Omental fat pad (tissue), 4 donors: ENCODE data around the gene CLTCL1. TPM values are rescaled to one million over a fixed set of nuclear protein-coding genes. Genes with fewer than 3 reads are reported as not detected.
"Not testable (repeated sequence)": the region's sequence is repeated elsewhere in the genome, so short reads cannot be mapped to it uniquely, and the experiment has no call there.

Source experiments
- ATAC-seq: fragments of 150-250 bp; one replicate; pipeline ENCODE4 v1.9.1; 2016; ENCODE audit warnings: mild to moderate bottlenecking, moderate library complexity; ENCODE audit not compliant: low FRiP score
- DNase-seq: peaks from one replicate; pipeline ENCODE4 v3.0.0-alpha.2; 2019; ENCODE audit warnings: low spot score
- CTCF ChIP-seq, 3 donors: fragments of 450-650 bp; IDR thresholded peaks; one replicate each; pipeline ENCODE4 v1.5.1; 2016 to 2017; ENCODE audit warnings: antibody characterized with exemption in 3 of 3, mild to moderate bottlenecking in 3 of 3, moderate library complexity in 2 of 3
- total RNA-seq, 4 donors: library from RNA; depleted of rRNA; stranded (reverse); fragments of >200 nt; gene quantifications; one replicate each; pipeline ENCODE4 v1.1.0, GENCODE V29; 2016

Gene CLTCL1
- total RNA-seq, 4 donors from 2014 or later = 5.0 to 14.3 (median 5.9) TPM

GRCh38 chr22:19260804-19261203 lies 30.7 kb downstream of the CLTCL1 start:
- DNase-seq (no peak), ATAC-seq (no peak)
- TF ChIP-seq CTCF (IDR thresholded peaks at IDR 0.05) = no peak

- DNase-seq = no peak
- ATAC-seq = no peak
- TF ChIP-seq CTCF (IDR thresholded peaks at IDR 0.05) = no peak
Observed at GRCh38 chr22:19260194-19260593, 31.3 kb downstream of the CLTCL1 start.

- DNase-seq, ATAC-seq: not testable (repeated sequence)
Observed at GRCh38 chr22:19258968-19259288, 32.6 kb downstream of the CLTCL1 start.

GRCh38 chr22:19258371-19258770 lies 33.1 kb downstream of the CLTCL1 start:
- no peak for TF ChIP-seq CTCF (IDR thresholded peaks at IDR 0.05)
- ATAC-seq (no peak), DNase-seq (no peak)

GRCh38 chr22:19256362-19256761 lies 35.2 kb downstream of the CLTCL1 start:
- ATAC-seq, DNase-seq: not testable (repeated sequence)

- TF ChIP-seq CTCF (IDR thresholded peaks at IDR 0.05) = no peak
- ATAC-seq (no peak), DNase-seq (no peak)
Observed at GRCh38 chr22:19253143-19253542, 38.4 kb downstream of the CLTCL1 start.

- no peak for DNase-seq
- ATAC-seq = no peak
- TF ChIP-seq CTCF (IDR thresholded peaks at IDR 0.05) = no peak
Observed at GRCh38 chr22:19244600-19245352, 46.7 kb downstream of the CLTCL1 start.

GRCh38 chr22:19242699-19243098 lies 48.8 kb downstream of the CLTCL1 start:
- ATAC-seq (no peak), DNase-seq (no peak)
- no peak for TF ChIP-seq CTCF (IDR thresholded peaks at IDR 0.05)
